HL-60/S4 treated with phorbol 12-myristate 13-acetate at 8.2 ng/mL for 4 days and 3 days (cell line): ENCODE data around the gene GMEB2.
"Not testable (repeated sequence)": the region's sequence is repeated elsewhere in the genome, so short reads cannot be mapped to it uniquely, and the experiment has no call there.

Source experiments
- in situ Hi-C: fragments of 300-500 bp; cut with MboI; formaldehyde crosslinking; loops from 2 replicates; pipeline ENCODE4 v1.15.0; 2022; ENCODE audit warnings: low sequenced_read_pairs

GMEB2 gene

GRCh38 chr20:63626424-63627128 is at the start of gene GMEB2:
Gene GMEB2, minus strand, starts transcription at chr20:63627101. Its CDS starts 7,704 bp downstream, at chr20:63619397.
- in situ Hi-C loops: no loop called here

GRCh38 chr20:63675681-63676368 is 48.9 kb upstream of the GMEB2 start:
- in situ Hi-C loops: no loop called here

- in situ Hi-C loops: no loop called here
Measured at GRCh38 chr20:63673951-63674350, 47.0 kb upstream of the GMEB2 start.

- in situ Hi-C loops: no loop called here
Measured at GRCh38 chr20:63672666-63673065, 45.8 kb upstream of the GMEB2 start.

- in situ Hi-C loops: not testable (repeated sequence)
Measured at GRCh38 chr20:63671695-63672094, 44.8 kb upstream of the GMEB2 start.

GRCh38 chr20:63668351-63668750 is 41.5 kb upstream of the GMEB2 start:
- in situ Hi-C loops: no loop called here

- in situ Hi-C loops: no loop called here
Measured at GRCh38 chr20:63667858-63668257, 41.0 kb upstream of the GMEB2 start.

- in situ Hi-C loops: no loop called here
Measured at GRCh38 chr20:63665708-63666107, 38.8 kb upstream of the GMEB2 start.

- in situ Hi-C loops: no loop called here
Measured at GRCh38 chr20:63664861-63665594, 38.1 kb upstream of the GMEB2 start.

- in situ Hi-C loops: no loop called here
Measured at GRCh38 chr20:63664143-63664851, 37.4 kb upstream of the GMEB2 start.

GRCh38 chr20:63663332-63664066 is 36.6 kb upstream of the GMEB2 start:
- in situ Hi-C loops: no loop called here

- in situ Hi-C loops: no loop called here
Measured at GRCh38 chr20:63662813-63663189, 35.9 kb upstream of the GMEB2 start.

GRCh38 chr20:63661959-63662812 is 35.3 kb upstream of the GMEB2 start:
- in situ Hi-C loops: no loop called here

GRCh38 chr20:63661108-63661507 is 34.2 kb upstream of the GMEB2 start:
- in situ Hi-C loops: no loop called here

- in situ Hi-C loops: no loop called here
Measured at GRCh38 chr20:63660622-63661021, 33.7 kb upstream of the GMEB2 start.

GRCh38 chr20:63660174-63660573 is 33.3 kb upstream of the GMEB2 start:
- in situ Hi-C loops: not testable (repeated sequence)

GRCh38 chr20:63659370-63659769 is 32.5 kb upstream of the GMEB2 start:
- in situ Hi-C loops: no loop called here

GRCh38 chr20:63658749-63659187 is 31.9 kb upstream of the GMEB2 start:
- in situ Hi-C loops: no loop called here

GRCh38 chr20:63657937-63658748 is 31.2 kb upstream of the GMEB2 start, which contains the start of gene RTEL1:
Gene RTEL1, plus strand, starts transcription at chr20:63658312. Its CDS starts 1,091 bp downstream, at chr20:63659403.
- in situ Hi-C loops: no loop called here
